Activated CD8-positive, alpha-beta memory T cell treated with anti-CD3 and anti-CD28 coated beads, Interleukin-2, amount 50 U/mL, for 48 hours (primary cell): ENCODE data around the gene DSCAM.
A peak's percentile ranks its signal among the peaks of the same experiment; 100 is the strongest.
"Not testable (repeated sequence)": the region's sequence is repeated elsewhere in the genome, so short reads cannot be mapped to it uniquely, and the experiment has no call there.

Experiments used
- DNase-seq: peaks from one replicate; pipeline ENCODE4 v3.0.0-alpha.2; 2020

Gene DSCAM

DNA sequence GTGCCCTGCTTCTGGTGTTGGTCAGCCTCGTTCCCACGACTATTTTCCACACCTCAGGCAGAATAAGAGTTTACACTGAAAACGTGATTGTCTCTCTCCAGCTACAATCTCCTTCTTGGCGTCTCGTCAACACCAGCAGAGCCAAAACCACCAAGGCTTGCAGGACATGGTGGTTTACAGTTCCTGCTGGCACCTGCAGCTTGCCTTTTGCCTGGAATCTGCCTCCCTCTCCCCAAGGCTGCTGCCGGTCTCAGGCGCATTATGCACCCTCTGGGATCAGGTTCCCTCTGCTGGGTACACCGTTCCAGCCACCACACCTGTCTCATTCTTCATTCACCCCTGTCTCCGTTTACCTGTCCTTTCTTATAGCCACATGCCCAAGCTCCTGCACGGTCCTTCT, 315.9 kb downstream of the DSCAM start:
- no peak for DNase-seq

DNA sequence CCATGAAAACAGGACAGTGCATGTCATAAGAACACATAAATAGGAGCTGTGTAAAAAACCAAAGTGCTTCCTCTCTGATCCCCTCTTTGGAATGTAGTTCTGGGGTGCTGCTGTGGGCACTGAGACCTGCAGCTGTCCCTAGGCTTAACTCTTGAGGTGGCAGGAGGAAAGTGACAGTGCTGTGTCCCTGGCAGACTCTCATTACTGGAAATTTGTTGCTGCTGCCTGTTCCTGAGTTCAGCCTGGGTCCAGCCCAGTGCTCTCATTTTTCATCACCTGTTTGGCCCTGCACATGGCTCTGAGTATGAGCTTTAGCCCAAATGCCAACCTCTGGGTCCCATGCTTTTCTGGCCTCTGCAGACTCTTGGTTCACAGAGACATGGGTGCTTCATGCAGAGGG, 329.3 kb downstream of the DSCAM start:
- no peak for DNase-seq

DNA sequence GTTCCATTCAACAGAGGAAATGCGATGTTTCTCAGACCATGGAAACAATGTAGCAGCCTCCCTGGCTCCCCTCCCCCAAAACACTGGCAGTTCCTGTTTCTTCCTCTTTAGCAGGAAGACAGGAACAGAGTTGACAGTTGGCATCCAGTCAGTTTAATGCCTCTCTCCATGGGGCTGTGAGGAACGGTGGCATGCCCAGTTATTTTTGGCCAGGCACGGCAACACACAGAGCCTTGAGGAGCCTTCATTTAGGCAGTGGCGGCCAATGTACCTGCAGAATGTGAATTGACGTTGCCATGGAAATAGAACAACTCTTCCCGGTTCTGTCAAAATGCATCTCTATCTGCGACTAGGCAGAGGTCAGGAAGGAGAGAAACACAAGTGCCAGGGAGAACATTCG, 330.6 kb downstream of the DSCAM start:
- DNase-seq = no peak

DNA sequence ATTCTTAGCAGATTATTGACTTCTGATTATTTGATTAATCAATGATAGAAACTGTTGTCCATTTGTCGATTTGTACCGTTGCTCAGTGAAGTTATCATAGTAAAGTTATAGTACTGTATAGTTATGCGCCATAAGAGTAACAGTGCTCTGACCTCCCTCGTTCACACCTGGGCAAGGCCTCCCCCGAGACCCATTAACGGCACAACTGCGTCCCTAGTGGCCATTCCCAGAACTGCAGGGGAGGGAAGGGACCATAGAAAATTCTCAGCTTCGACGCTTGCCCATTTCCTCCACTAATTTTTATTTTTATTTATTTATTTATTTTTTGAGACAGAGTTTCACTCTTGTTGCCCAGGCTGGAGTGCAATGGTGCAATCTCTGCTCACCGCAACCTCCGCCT, 334.4 kb downstream of the DSCAM start:
- peak; percentile 57 for DNase-seq

DNA sequence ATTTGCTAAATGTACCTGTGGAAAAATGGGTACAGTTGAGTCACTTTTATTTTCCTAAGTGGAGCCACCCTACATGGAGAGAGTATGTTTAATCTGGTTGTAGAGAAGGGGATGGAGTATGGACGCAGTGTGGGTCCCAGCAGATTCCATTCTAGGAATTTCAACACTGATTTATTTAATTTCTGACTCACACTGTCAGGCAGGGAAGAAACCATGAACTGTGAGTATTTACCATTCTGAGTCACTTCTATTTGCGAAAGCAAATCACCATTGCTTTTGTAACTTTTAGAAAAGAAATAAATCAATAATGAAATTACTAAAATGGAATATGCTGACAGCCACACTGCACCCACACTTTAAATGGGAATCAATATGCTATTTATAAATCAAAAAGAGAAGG, 339.0 kb downstream of the DSCAM start:
- DNase-seq = no peak

DNA sequence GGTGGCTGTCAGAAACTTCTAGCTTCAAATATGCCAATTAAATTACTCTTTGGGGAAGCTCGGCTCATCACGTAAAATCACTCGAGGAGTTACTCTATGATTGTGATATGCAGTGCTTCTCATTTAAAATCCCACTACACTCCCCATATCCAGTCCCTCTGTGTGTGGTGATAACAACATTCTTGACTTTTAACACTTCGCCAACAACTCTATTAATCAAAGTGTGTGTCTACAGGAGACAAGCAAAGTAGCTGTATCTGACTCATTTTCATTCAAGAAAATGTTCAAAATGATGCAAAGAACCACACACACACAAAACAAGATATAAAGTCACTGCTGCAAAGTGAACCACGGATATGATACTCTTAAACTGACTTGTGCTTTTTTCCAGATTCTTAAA, 341.3 kb downstream of the DSCAM start:
- no peak for DNase-seq

DNA sequence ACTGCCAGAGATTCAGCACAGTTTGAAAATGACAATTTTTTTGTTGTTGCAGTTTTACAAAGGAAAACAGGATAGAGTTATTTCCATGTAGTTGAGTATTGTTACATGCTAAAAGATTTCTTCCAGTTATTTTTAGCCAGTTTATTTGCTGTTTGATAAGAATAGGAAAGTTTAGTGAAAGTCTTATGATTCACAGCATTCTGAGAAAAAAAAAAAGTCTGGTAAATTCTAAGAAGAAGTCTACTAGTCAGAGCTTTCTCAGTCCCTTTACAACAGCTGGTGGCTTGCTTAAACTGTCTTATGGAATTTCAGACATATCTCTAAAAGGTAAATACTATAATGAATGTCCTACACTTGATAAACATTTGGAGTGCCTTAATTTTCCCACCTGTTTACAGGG, 341.7 kb downstream of the DSCAM start:
- no peak for DNase-seq

DNA sequence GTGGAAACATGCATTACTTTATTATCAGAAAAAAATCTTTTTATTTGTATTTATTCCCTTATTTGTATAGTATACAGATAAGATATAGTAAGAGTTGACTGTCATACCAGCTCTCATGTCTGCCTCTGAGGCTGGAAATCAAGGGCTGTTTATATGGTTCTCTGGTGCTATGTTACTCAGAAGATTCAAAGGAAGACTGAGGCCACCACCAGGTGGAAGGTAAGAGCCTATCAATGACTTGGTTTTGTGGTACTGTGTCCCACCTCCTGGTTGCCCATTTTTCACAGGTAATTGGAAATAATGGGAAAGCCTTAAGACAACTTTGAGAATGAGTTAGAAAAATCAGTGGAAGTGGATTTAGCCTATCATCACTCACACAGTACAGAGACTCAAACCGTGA, 342.1 kb downstream of the DSCAM start:
- DNase-seq = no peak

DNA sequence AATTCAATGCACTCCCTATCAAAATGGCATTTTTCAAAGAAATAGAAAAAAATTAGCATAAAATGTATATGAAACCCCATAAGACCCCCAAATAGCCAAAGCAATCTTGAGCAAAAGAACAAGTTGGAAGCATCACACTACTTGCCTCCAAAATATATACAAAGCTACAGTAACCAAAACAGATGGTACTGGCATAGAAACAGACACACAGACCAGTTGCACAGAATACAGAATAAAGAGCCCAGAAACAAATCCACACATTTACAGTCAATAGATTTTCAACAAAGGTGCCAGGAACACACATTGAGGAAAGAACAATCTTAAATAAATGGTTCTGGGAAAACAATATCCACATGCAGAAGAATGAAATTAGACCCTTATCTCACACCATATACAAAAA, 350.8 kb downstream of the DSCAM start:
- no peak for DNase-seq

DNA sequence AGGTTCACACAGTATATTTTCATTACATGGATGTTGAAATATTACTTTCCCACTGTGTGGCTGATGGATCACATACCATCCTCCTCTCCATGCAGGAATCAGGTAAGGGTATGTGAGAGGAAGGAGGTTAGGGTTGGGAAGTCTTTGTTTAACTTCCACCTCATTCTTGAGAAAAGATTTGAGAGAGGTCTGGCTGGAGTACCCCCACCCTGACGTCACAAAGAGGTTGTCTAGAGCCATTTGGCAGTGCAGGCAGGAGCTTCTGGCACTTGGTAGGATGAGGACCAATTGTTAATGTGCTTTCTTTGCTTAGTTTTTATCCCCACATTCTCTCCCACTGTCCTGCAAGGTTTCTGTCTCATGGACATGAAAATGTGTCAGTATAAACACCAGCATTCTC, 356.6 kb downstream of the DSCAM start:
- no peak for DNase-seq

DNA sequence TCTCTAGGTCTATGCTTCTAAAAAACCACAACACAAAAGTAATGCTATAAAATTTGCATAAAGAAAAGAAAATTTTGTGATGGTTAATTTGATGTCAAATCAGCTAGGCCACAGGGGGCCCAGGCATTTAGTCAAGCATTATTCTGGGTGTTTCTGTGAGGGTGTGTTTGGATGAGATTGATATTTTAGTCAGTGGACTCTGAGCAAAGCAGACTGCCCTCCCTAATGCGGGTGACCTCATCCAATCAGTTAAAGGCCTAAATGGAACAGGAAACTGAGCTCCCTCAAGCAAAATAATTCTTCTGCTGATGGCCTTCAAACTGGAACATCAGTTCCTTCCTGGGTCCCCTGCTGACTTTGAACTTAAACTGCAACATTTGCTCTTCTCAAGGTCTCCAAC, 358.0 kb downstream of the DSCAM start:
- no peak for DNase-seq

DNA sequence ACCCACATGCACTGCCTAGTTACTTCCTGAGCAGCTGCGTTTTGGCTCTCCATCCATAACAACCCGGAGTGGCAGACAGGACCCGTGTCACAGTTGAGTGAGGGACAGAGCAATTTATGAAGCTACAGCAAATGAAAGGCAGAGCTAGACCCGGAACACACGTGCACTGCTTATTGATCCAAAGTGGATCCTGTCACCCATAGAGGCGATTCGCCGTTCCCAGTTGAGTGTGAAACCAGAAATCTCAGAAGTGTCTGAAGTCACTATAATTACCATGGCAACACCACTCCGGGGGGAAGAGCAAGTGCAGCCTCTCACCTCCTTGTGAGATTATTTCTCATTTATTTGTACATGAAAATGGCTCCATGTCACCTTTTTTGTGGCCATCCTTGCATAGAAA, 365.2 kb downstream of the DSCAM start:
- DNase-seq = no peak

DNA sequence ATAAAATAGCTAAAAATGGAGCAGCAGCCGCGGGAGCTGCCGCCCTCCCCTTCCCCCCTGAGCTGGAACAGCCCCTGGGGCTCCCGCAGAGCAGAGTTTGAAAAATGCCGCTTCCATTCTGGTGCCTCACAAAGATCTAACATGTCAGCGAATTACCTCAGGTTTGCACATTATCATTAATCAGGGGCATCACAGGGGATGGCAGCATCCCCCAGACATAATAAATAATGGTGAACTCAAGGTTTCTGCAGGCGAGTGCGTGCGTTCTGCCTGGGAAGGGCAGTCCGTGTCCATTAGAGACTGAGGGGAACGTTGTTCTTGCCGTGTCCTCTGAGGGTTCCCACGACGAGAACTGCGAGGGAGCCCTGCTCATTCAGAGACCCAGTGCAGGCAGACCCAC, 372.4 kb downstream of the DSCAM start:
- DNase-seq = no peak

DNA sequence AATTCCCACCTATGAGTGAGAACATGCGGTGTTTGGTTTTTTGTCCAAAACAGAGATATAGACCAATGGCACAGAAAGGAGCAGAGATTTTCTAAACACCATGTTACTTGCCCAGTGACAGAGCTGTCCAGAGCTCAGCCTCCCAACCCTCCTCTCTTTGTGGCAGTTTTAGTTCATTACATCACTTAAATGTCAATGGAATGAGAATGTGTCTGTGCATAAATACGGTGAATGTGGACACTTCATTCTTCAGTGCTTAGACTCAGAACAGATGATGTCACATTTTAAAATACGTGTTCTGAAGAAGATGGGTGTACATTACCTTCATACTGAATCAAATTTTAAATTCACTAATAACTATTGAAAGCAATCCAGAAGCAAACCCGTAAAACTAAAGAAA, 374.9 kb downstream of the DSCAM start:
- no peak for DNase-seq

DNA sequence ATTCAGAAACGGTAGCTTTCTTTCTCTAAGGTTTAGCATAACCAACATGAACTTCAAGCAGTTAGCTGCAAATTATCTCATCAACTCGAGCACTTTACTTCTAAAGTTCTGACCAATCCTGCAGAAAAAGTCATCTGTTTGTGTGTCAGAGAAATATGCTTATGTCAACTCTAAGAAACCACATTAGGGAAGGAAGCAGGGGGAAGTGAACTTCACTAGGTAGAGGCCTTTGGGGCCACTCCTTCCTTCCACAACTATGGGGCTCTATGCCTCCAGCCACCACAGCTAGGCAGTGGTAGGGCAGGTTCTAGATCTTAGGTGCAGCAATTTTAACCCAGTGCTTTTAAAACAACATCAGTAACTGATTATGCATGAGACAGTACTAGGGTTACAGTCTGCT, 375.9 kb downstream of the DSCAM start:
- no peak for DNase-seq

DNA sequence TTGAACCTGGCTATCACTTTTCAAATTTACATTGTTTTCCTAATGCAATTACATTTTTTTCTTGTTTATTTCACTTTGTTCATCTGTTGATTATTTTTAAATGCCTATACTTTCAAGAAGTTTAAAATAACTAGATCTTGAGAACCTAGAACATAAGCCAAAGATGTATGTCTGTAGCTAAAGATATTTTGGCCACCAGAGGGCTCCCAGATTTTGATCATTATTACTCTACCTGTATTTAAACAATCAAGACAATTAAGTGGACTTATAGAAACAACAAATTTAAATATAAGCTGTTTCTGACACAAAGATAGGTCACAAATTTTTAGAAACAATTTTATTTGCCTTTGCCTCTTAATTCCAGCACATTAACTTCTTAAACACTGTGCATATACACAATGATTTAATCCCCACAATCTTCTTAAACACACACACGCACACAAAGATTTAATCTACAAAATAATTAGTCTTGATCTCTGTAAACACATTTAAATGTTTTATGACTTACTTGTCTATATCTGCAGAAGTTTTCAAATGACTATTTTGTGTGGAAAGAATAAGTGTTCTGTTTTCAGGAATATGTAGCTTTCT, 380.0 kb downstream of the DSCAM start:
- DNase-seq = no peak

DNA sequence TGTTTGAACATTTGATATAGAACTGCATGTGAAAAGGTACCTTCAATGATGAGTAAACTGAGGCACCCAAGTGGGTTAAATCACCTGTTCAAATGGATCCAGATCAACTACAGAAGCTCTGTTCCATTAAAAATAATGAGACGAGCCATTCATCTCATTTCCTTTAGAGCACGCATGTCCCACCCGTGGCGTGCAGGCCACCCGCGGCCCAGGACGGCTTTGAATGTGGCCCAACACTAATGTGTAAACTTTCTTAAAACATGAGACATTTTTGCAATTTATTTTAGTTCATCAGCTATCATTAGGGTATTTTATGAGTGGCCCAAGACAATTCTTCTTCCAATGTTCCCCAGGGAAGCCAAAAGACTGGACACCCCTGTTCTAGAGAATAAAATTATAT, 381.6 kb downstream of the DSCAM start:
- DNase-seq = no peak

DNA sequence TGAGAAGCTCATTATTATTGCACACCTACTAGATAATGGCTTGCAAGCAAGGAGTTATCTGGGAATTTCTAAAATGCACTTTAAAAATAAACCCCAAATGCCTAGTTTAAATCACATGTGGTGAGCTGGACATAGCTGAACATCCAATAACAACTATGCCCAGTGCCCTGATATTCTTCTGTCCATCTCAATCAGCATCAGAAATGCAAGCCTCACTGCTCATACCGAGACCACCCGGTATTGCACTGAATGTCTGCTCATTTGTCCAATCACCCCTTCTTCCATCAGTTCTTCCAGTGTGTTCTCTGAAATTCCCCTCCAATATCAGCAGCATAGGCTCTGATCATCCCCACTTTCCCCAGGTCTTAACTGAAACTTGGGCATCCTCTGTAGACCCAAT, 383.8 kb downstream of the DSCAM start:
- no peak for DNase-seq

DNA sequence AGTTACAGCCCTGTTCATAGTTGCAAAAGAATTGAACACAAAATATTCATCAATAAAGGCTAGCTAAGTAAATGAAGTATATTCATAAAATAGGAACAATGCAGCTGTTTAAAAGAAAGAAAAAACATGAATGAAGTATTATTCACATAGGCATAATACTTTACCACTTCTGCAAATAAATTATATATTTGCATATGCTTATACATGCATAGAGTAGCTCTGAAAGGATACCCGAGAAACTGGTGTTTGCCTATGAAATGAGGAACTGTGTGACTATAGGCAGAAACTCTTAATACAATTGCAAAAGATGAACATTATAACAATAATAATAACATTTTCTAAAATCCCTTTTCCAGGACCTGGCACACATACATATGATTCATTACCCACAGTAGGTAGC, 385.9 kb downstream of the DSCAM start:
- DNase-seq = no peak

DNA sequence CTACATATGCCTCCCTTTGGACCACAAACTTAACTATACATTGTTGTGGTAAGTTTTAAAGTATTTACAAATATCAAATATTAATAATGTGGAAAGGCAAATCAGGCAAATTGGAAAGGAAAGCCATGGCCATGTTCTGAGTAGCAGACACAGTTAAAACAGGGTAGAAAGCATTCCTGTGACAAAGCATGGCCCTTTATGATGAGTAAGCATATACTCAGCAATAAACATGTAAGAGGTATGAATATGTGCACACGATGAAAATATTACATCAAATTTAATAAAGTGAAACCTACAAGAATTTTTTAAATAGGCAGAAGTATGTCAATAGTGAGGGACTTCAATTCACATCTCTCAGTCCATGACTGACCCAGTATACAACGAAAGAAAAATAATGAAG, 389.2 kb downstream of the DSCAM start:
- DNase-seq = no peak

DNA sequence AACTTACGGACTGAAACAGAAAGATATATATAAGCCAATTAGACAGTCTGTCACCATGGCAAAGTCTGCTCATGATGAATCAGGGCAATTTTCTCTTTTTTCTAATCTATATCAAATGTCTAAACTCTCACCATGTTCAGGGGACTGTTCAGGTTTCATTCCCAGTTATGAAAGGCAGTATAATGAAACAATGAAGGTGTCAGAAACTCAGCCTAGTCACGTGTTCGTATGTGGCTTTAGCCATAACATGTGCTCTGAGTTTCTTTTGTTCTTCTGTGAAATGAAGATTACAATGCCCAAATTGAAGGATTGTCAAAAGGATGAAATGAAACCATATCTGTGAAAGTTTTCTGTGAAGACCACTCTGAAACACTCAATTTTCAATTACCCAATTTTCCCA, 392.9 kb downstream of the DSCAM start:
- no peak for DNase-seq

DNA sequence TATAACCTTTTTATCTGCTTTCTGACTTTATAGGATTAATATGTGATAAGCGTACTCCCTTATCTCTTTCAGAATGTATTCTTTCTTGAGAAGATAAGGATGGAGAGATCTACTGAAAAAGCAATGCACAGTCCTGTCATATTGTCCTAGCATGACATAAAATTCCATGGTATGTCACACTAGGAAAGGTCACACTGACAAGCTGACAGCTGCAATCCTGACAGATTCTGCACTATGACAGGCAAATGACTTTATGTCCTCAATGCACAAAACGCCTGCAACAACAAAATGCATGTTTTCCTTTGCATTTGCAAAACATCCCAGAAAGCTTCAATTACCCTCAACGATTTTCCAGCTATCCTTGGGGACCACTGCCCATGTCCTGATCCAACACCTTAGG, 393.8 kb downstream of the DSCAM start:
- DNase-seq = no peak

DNA sequence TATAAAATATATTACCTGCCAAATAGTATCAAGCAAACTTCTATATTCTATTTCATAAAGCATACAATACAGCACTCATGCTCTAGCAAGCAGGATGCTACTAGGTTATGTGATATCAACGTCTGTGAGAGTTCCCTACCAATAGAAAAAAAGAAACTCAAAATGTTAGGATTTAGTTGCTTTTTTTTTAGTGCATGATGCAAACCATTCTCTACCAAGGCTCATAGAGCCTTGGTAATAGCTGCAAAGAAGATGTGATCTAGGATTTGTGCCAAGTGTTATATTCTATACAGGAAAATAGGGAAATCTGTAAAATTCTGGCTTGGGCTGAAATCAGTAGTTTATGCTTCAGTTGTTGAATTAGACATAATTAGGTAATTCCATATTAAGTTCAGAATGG, 394.4 kb downstream of the DSCAM start:
- DNase-seq = no peak

DNA sequence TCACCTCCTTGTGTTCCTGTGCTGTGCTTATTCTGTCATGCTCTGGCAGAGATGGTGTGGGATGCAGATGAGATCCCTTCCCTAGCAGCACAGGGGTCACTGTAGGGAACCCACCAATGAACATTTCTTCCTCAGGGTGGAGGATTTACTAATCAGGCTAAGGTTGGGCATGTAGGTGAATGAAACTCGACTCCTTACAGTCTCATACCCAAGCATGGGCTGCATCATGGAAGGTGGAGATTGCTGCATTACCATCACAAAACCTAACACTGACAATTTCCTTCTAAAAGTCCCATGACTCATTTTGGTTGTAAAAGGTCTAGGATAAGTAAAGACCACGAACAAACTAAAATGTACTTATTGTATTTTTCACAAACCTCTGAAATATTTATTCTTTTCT, 399.9 kb downstream of the DSCAM start:
- no peak for DNase-seq

DNA sequence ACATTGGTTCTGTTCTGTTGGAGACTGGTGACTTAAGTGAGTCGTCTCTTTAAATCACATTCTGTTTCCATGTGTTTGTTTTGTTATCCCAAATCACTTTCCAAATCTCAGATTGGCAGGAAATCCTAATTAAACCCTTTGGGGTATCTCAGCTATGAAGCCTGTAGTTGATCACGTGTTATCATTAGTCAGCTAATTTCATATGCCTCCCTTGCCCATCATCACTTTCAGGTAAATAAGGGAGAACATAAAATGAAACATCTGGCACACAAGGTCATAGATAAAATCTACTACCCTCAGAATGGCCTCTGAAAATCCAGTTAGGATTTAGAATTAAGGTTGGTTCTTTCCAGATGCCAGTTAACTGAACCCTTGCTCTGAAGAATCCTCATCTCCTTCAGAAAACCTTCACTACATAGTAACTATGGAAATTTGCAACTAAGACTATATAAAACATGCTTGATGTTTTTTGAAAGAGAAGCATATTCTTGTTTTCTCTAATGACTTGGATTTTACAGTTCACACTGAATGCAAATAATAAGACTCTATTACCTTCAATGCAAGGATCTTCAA, 401.5 kb downstream of the DSCAM start:
- no peak for DNase-seq

DNA sequence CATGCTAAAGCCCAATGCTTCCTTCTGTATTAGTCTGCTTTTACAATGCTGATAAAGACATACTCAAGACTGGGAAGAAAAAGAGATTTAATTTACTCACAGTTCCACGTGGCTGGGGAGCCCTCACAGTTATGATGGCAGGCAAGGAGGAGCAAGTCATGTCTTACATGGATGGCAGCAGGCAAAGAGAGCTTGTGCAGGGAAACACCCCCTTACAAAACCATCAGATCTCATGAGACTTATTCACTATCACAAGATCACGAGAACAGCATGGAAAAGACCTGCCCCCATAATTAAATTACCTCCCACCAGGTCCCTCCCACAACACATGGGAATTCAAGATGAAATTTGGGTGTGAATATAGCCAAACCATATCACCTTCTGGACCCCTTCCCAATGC, 407.4 kb downstream of the DSCAM start:
- not testable (repeated sequence) for DNase-seq
